ENCODE data around the gene ARHGEF28.

ARHGEF28 gene

DNA sequence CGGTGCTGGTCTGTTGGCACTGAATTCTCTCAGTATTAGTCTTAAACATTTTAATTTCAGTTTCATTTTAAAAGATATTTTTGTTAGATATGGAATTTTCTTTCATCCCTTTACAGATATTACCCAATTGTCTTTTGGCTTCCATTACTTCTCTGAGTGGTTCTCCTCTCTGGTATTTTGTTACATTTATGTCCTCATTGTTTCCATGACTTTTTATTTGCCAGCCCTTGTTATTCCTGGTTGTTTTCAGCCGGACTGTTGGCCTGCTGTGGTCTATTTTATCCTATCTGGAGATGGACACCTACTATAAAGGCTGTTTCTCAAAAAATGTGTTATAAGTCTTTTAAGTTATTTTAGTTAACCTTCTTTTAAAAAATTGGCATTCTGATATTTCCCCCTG, 117.2 kb downstream of the ARHGEF28 start:
- no peak for DNase-seq

DNA sequence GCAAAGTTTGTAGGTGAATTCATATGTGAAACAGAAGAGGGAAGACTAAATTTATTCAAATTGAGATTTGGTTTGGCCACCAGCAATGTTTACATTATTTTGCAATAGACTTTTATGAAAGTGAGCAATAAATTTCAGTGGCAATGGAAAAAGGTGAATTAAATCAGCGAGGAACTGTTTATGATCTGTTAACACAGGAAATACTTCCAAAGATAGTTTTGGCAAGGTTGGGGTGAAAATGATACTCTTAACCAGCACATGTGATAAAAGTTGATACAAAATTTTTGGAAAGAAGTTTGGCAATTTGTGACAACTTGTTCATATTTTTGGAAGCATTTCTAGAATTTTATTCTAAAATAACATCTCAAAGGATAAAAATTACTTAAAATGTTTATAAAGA, 119.8 kb downstream of the ARHGEF28 start:
- DNase-seq = no peak

DNA sequence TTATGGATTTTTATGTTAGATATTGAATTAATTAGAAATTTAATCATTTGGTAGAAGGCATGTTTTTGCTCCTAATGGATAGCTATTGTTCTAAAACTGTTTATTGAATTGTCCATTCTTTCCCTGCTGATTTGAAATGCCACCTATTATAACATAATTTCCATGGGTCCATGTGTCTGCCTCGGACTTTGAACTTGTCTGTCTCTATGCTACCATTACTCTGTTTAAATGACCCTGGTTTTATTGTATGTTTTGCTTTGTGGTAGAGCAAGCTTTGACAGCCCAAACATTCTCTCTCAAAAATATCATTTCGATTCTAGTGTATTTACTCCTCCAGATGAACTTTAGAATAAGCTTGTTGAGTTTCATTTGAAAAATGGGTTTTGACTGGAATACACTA, 120.6 kb downstream of the ARHGEF28 start:
- no peak for DNase-seq

DNA sequence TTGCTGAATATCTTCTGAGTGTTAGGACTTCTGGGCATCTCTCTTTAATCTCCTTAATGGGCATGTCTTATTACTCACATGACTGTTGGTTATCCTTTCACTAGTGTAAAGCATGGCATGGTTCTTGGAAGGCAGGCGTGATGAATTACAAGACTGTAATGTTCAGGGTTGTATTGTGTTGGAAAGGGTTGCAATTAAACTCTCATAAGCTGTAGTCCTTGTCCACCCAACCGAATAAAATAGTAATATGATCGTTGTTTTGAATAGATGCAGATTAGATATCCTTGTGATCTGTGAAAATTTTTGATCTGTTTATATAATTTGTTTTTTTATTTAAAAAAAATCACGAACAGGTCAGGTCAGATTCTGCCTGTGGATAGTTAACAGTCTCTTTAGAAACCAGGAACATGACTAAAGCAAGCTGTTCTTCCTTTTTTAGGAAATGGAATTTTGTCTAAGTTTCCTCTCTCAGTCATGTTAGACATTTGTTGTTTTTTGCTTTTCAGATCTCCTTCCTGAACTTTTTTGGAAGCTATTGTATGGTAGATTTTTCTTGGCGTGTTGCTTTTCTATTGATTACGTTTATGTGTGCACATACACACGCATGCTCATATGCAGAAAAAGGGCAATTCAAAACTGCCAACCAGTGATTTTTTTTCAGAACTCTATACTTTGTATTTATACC, 121.8 kb downstream of the ARHGEF28 start:
- no peak for DNase-seq

- DNase-seq = no peak
These were observed 122.8 kb downstream of the ARHGEF28 start for GRCh38 chr5:73748510-73749400.

- DNase-seq = no peak
These were observed 123.7 kb downstream of the ARHGEF28 start for GRCh38 chr5:73749485-73750270.

- no peak for DNase-seq
These were observed 125.4 kb downstream of the ARHGEF28 start for GRCh38 chr5:73751254-73751914.

DNA sequence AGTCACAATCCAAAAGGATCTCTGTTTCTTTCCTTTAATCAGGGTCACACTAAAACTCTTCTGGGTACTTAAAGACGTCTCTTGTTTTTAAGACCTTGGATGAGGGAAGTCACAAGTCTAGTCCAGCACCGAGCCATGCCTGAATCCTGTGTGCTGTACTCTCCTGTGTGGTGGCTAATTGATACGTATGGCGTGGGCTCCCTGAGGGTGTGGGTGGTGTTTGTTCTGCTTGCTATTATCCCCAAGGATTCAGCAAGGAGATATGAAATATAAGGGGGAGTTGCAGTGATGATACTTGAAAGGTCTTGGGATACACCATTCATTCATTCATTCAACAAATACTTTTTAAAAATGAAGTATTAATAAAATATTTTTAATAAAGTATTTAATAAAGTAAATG, 128.3 kb downstream of the ARHGEF28 start:
- DNase-seq = no peak

DNA sequence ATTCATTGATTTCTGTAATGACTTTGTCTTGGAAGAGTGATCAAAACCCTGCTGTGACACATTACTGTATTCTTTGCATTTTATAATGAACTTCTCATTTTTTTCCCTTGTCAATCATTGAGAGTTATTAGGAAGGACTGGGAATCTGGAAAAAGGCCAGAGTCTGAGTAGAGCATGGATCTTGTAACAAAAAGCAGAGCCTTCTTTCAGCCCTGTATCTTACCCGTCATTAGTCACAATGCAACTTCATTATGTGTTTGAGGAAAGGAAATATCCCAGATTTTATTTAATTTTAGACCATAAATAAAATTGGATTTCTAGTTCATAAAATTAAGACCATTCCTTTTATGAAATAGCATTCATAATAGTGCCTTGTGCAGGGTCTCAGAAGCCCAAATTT, 131.4 kb downstream of the ARHGEF28 start:
- no peak for DNase-seq

DNA sequence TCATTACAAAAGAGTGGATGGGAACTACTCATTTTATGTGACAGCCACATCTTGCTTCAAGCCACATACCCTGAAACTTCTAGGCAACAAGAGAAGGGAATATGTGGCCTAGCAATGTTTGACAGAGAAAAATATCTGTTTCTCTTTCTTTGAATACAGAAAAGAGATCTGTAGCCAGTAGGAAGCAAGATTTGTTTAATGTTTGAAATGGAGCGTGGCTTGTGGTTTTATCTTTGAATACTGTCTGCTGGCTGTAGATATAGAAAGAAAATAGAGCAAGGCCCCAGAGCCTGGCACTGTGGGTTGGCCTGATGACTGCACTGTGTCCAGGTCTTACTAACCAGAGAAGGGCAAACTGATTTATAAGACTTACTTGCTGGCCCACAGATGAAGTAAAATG, 133.8 kb downstream of the ARHGEF28 start:
- DNase-seq = no peak

DNA sequence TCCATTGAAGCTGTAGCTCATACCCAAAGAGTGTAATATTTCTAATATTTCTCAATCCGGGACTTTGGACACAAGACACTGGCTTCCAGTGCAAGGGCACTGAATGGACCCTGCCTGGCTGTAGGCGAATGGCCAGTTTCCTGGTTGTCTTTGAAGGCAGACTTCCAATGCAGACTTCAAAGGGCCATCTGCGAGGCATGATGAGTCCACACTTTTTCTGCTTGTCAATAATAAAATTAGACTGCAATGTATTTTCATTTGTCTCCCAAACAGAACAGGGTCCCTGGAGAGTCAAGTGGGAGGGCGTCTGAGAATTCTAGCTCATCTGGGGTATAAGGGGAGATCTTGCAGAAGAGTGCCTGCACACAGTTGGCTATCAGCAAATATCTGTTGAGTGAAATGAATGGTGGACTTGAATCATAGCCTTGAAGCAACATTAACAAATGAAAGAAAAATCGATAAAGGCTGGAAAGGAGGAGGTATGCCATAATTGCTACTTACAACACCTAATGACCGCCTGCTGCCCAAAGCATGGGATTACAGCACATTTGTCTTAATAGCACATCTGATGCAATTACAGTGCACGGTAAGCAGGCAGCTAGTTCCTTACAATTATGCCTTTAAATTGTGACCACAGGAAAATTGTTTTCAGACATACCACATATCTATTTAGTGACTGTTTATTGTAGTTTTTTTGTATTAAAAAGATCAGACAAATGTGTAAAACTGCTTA, 137.5 kb downstream of the ARHGEF28 start:
- DNase-seq = no peak

GRCh38 chr5:73764586-73764985, 138.6 kb downstream of the ARHGEF28 start:
- DNase-seq = no peak

DNA sequence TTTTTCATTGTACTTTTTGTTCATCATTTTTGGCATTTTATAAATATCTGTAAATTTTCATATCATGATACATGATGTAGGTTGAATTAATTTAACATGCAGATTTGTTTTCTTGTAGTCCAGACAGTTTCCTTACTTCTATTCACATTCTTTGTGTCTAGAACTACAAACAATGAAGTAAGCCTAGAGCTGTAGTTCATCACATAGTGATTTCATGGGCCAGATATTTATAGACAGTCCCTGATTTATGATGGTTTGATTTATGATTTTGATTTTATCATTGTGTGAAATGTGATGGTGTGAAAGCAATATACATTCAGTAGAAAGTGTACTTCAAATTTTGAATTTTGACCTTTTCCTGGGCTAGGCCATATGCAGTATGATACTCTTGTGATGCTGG, 139.0 kb downstream of the ARHGEF28 start:
- DNase-seq = no peak

DNA sequence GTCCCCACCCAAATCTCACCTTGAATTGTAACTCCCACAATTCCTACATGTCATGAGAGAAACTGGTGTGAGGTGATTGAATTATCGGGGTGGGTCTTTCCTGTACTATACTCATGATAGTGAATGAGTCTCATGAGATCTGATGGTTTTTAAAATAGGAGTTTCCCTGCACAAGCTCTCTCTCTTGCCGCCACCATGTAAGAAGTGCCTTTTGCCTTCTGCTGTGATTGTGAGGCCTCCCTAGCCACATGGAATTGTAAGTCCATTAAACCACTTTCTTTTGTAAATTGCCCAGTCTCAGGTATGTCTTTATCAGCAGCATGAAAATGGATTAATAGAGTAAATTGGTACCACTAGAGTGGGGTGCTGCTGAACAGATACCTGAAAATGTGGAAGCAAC, 140.9 kb downstream of the ARHGEF28 start:
- DNase-seq = no peak

GRCh38 chr5:73770172-73771025, 144.4 kb downstream of the ARHGEF28 start:
- DNase-seq = no peak

DNA sequence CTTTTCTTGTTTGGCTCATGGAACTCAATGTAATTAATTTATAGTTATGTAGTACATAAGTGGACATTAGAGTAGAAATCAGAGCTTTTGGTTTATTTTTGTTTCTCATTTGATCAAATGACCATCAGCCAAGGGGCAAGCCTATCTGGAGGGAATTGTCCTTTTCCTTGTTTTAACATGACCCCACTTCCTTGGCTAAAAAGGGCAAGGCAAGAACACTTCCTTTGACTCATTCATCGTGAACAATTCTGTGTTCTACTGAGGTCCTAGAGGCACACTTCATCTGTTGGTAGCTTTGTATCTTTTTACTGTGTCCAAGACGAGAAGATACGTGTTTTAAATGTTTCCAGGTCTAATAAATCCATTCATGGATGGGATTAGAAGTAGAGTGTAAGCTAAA, 148.9 kb downstream of the ARHGEF28 start:
- DNase-seq = no peak

DNA sequence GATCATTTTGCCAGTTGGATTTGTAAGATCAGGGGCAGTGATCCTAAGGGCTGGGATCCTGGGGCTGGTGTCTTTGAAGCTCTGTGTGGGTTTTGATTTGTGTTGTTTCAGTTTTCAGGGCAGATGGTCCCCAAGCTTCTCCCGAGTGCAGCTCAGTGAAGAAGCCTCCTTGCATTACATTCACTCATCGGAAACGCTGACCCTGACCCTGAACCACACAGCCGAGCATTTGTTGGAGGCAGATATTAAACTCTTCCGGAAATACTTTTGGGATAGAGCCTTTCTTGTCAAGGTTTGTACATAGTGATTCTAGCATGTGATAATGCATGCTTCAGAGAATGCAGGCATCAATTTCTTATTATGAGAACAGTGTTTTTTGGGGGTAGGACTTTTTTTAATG, 150.4 kb downstream of the ARHGEF28 start:
- DNase-seq = no peak

GRCh38 chr5:73777192-73777591, 151.2 kb downstream of the ARHGEF28 start:
- DNase-seq = no peak

- no peak for DNase-seq
These were observed 154.5 kb downstream of the ARHGEF28 start for GRCh38 chr5:73780302-73781080.

DNA sequence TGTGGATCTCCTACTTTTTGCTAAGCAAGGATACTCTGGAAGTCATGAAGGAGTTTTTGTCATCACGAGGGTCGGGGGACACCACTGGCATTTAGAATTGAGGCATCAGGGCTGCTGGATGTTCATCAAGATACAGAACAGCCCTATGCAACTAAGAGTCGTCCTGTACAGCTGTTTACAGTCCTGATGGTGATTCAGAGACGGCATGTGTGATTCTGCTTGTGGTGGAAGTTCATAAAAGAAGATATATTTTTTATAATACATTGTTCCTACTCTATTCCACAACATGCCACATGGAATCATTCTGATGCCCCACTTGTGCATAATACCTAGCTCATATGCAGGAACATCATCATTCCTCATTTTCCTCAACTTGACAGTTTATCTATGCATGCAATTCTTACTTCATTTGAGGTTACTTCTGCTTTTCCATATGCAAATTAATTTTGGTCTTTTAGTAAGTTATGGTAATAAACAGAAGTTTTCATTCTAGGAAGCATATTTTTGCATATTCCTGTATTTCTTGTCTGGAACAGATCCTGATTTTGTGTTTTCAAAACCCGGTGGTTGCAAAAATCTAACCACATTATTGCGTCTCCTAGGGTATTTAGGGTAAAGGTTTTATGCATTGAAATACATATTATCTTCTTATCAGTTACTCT, 155.2 kb downstream of the ARHGEF28 start:
- no peak for DNase-seq
